ENCODE measurements around the gene AP2B1.

Gene AP2B1

GRCh38 chr17:35731917-35732805 lies 145.0 kb downstream of the AP2B1 start:
- peak; percentile 15 for DNase-seq

GRCh38 chr17:35732806-35733136 lies 145.6 kb downstream of the AP2B1 start:
- no peak for DNase-seq

GRCh38 chr17:35733366-35733765 lies 146.2 kb downstream of the AP2B1 start:
- no peak for DNase-seq

GRCh38 chr17:35734396-35734795 lies 147.3 kb downstream of the AP2B1 start:
- no peak for DNase-seq

- no peak for DNase-seq
Observed at GRCh38 chr17:35735036-35735805, 148.1 kb downstream of the AP2B1 start.

GRCh38 chr17:35736236-35736635 lies 149.1 kb downstream of the AP2B1 start:
- DNase-seq: no peak

GRCh38 chr17:35738519-35739133 lies 151.5 kb downstream of the AP2B1 start:
- DNase-seq: no peak

- no peak for DNase-seq
Observed at GRCh38 chr17:35740216-35740615, 153.1 kb downstream of the AP2B1 start.

- DNase-seq: peak; percentile 30
Observed at GRCh38 chr17:35740997-35741931, 154.1 kb downstream of the AP2B1 start.

GRCh38 chr17:35742496-35742895 lies 155.4 kb downstream of the AP2B1 start:
- no peak for DNase-seq

- DNase-seq: no peak
Observed at GRCh38 chr17:35742896-35743477, 155.9 kb downstream of the AP2B1 start.

- DNase-seq: peak; percentile 22
Observed at GRCh38 chr17:35743626-35744328, 156.7 kb downstream of the AP2B1 start.

- DNase-seq: no peak
Observed at GRCh38 chr17:35744830-35745229, 157.7 kb downstream of the AP2B1 start.

- no peak for DNase-seq
Observed at GRCh38 chr17:35745246-35745645, 158.1 kb downstream of the AP2B1 start.

- DNase-seq: no peak
Observed at GRCh38 chr17:35745749-35746320, 158.7 kb downstream of the AP2B1 start.

GRCh38 chr17:35747540-35748017 lies 160.5 kb downstream of the AP2B1 start:
- DNase-seq: peak; percentile 85

- no peak for DNase-seq
Observed at GRCh38 chr17:35748341-35748841, 161.3 kb downstream of the AP2B1 start.

GRCh38 chr17:35748979-35749378 lies 161.9 kb downstream of the AP2B1 start:
- DNase-seq: no peak

GRCh38 chr17:35749560-35750412 lies 162.7 kb downstream of the AP2B1 start:
- no peak for DNase-seq
